GM12873 (cell line): Measurements from ENCODE around the gene EVA1A.

Experiments used
- CTCF ChIP-seq: IDR thresholded peaks from 2 replicates; pipeline ENCODE4 v1.5.1; 2012; ENCODE audit warnings: low read depth, mild to moderate bottlenecking, moderate library complexity, low read length, control low read depth; ENCODE audit not compliant: insufficient read depth; ENCODE audit errors: missing control alignments

EVA1A gene

GRCh38 chr2:75458201-75458600, 102.5 kb downstream of the EVA1A start:
- TF ChIP-seq CTCF, result no peak

- TF ChIP-seq CTCF, result no peak
Observed at GRCh38 chr2:75456825-75457224, 103.9 kb downstream of the EVA1A start.

GRCh38 chr2:75456111-75456510, 104.6 kb downstream of the EVA1A start:
- no peak for TF ChIP-seq CTCF

GRCh38 chr2:75454241-75454620, 106.5 kb downstream of the EVA1A start:
- TF ChIP-seq CTCF, result no peak

GRCh38 chr2:75453384-75454240, 107.1 kb downstream of the EVA1A start:
- TF ChIP-seq CTCF, result no peak

- TF ChIP-seq CTCF, result no peak
Observed at GRCh38 chr2:75450068-75450467, 110.7 kb downstream of the EVA1A start.

GRCh38 chr2:75447176-75447575, 113.6 kb downstream of the EVA1A start:
- TF ChIP-seq CTCF, result no peak
